Inflammatory macrophage treated with lipopolysaccharide for 4 hours (primary cell): ENCODE results near the gene PHACTR4.
"Not testable (repeated sequence)": the region's sequence is repeated elsewhere in the genome, so short reads cannot be mapped to it uniquely, and the experiment has no call there.

Experiments used
- DNase-seq: peaks from one replicate; pipeline ENCODE4 v3.0.0-alpha.2; 2020

PHACTR4 gene

GRCh38 chr1:28535180-28535579, 165.6 kb downstream of the PHACTR4 start:
- DNase-seq: no peak

- no peak for DNase-seq
Observed at GRCh38 chr1:28537457-28538199, 168.1 kb downstream of the PHACTR4 start.

GRCh38 chr1:28538286-28538685, 168.7 kb downstream of the PHACTR4 start:
- no peak for DNase-seq

GRCh38 chr1:28540651-28541050, 171.1 kb downstream of the PHACTR4 start:
- no peak for DNase-seq

GRCh38 chr1:28541414-28542015, 172.0 kb downstream of the PHACTR4 start:
- not testable (repeated sequence) for DNase-seq

- DNase-seq: no peak
Observed at GRCh38 chr1:28545246-28545628, 175.7 kb downstream of the PHACTR4 start.

- no peak for DNase-seq
Observed at GRCh38 chr1:28548318-28548717, 178.8 kb downstream of the PHACTR4 start.
